DOHH2 (cell line): Measurements from ENCODE around the gene PARP9.

ENCODE experiments used
- EZH2phosphoT487 ChIP-seq: fragments of 200-600 bp; sonication (generic); IDR thresholded peaks from 2 replicates; pipeline ENCODE4 v1.6.1; 2017; ENCODE audit warnings: borderline replicate concordance, mild to moderate bottlenecking, antibody characterized with exemption, low read length, moderate library complexity, mixed read lengths
- TF ChIP-seq, protein P1 (sequence below): fragments of 200-600 bp; sonication (generic); IDR thresholded peaks from one replicate; pipeline ENCODE4 v1.5.1; 2014; ENCODE audit warnings: antibody characterized with exemption, mild to moderate bottlenecking, low read depth, low read length; ENCODE audit not compliant: poor library complexity, severe bottlenecking

DNA sequence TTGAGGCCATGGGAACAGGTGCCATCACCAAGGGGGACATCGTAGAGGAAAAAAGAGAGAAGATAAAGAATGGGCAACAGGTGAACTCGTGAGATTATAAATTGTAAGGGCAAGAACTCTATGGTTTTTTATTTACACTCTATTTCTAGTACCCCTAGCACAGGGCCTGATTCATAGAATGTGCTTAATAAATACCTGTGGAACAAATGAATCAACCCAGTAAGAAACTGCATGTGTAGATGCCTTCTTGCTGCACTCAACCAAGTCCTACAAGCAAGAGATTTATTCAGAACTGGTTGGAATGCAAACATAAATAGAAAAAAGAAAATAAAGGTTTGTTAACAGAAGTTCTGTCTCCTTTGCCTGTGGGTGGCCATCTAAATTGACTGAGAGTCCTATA is 30.6 kb downstream of the PARP9 start:
- TF ChIP-seq, protein P1, sequence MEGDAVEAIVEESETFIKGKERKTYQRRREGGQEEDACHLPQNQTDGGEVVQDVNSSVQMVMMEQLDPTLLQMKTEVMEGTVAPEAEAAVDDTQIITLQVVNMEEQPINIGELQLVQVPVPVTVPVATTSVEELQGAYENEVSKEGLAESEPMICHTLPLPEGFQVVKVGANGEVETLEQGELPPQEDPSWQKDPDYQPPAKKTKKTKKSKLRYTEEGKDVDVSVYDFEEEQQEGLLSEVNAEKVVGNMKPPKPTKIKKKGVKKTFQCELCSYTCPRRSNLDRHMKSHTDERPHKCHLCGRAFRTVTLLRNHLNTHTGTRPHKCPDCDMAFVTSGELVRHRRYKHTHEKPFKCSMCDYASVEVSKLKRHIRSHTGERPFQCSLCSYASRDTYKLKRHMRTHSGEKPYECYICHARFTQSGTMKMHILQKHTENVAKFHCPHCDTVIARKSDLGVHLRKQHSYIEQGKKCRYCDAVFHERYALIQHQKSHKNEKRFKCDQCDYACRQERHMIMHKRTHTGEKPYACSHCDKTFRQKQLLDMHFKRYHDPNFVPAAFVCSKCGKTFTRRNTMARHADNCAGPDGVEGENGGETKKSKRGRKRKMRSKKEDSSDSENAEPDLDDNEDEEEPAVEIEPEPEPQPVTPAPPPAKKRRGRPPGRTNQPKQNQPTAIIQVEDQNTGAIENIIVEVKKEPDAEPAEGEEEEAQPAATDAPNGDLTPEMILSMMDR = no peak
- no peak for TF ChIP-seq EZH2phosphoT487
